NCI-H82 treated with DMSO at 0.1 percent for 48 hours (cell line): ENCODE results near the gene TUBGCP5.

ENCODE experiments used
- DNase-seq: peaks from one replicate; lab custom pipeline; 2025; ENCODE audit not compliant: unreplicated experiment; lab: John Stamatoyannopoulos, UW

TUBGCP5 gene

GRCh38 chr15:22979238-22980188 lies 59.9 kb downstream of the TUBGCP5 start:
- no peak for DNase-seq

- DNase-seq = no peak
Measured at GRCh38 chr15:22978691-22979237, 60.6 kb downstream of the TUBGCP5 start.

GRCh38 chr15:22974745-22975144 lies 64.6 kb downstream of the TUBGCP5 start:
- DNase-seq = no peak

- no peak for DNase-seq
Measured at GRCh38 chr15:22973987-22974386, 65.4 kb downstream of the TUBGCP5 start.

- no peak for DNase-seq
Measured at GRCh38 chr15:22973286-22973685, 66.1 kb downstream of the TUBGCP5 start.

- DNase-seq = no peak
Measured at GRCh38 chr15:22969489-22969888, 69.9 kb downstream of the TUBGCP5 start.

GRCh38 chr15:22968366-22968765 lies 71.0 kb downstream of the TUBGCP5 start:
- no peak for DNase-seq

GRCh38 chr15:22967084-22967770 lies 72.1 kb downstream of the TUBGCP5 start:
- DNase-seq = no peak

- no peak for DNase-seq
Measured at GRCh38 chr15:22966321-22967083, 72.9 kb downstream of the TUBGCP5 start.

- no peak for DNase-seq
Measured at GRCh38 chr15:22963641-22964040, 75.7 kb downstream of the TUBGCP5 start.

- DNase-seq = no peak
Measured at GRCh38 chr15:22962611-22963010, 76.8 kb downstream of the TUBGCP5 start.

- DNase-seq = no peak
Measured at GRCh38 chr15:22961762-22962161, 77.6 kb downstream of the TUBGCP5 start.

- DNase-seq = no peak
Measured at GRCh38 chr15:22960556-22960955, 78.8 kb downstream of the TUBGCP5 start.

GRCh38 chr15:22960126-22960525 lies 79.2 kb downstream of the TUBGCP5 start:
- no peak for DNase-seq

- DNase-seq = no peak
Measured at GRCh38 chr15:22959321-22960101, 79.9 kb downstream of the TUBGCP5 start.

- no peak for DNase-seq
Measured at GRCh38 chr15:22958487-22959280, 80.7 kb downstream of the TUBGCP5 start.

- no peak for DNase-seq
Measured at GRCh38 chr15:22956978-22957260, 82.5 kb downstream of the TUBGCP5 start.

GRCh38 chr15:22956257-22956977 lies 83.0 kb downstream of the TUBGCP5 start:
- no peak for DNase-seq

GRCh38 chr15:22955544-22956119 lies 83.7 kb downstream of the TUBGCP5 start:
- DNase-seq = no peak
